AG10803 (cell line): ENCODE results near the gene MTUS2.
A peak's percentile ranks its signal among the peaks of the same experiment; 100 is the strongest.

Experiments
- DNase-seq: peaks from one replicate; pipeline ENCODE4 v3.0.0; 2010; ENCODE audit warnings: low read depth
- H3K4me3 ChIP-seq: 2 replicates; pipeline ENCODE4 v1.5.1; 2011; ENCODE audit warnings: mild to moderate bottlenecking, low read length, control low read depth
- CTCF ChIP-seq: conservative IDR thresholded peaks from 2 replicates; pipeline ENCODE4 v1.5.1; 2011; ENCODE audit warnings: mild to moderate bottlenecking, low read length, control low read depth, inconsistent platforms

Gene MTUS2

GRCh38 chr13:29411481-29411880 lies 591.3 kb downstream of the MTUS2 start:
- DNase-seq: peak; percentile 26
- no peak for TF ChIP-seq CTCF
- no peak overlapping the region for H3K4me3 ChIP-seq

- no peak overlapping the region for H3K4me3 ChIP-seq
- TF ChIP-seq CTCF: peak; percentile 18; the same call in 1 of the 2 replicates
- no peak for DNase-seq
Observed at GRCh38 chr13:29418026-29418425, 597.9 kb downstream of the MTUS2 start.

- DNase-seq: no peak
- no peak for TF ChIP-seq CTCF
Observed at GRCh38 chr13:29421118-29421517, 601.0 kb downstream of the MTUS2 start.

GRCh38 chr13:29422015-29422414 lies 601.9 kb downstream of the MTUS2 start:
- no peak for TF ChIP-seq CTCF
- H3K4me3 ChIP-seq: no peak overlapping the region
- DNase-seq: no peak

More at GRCh38 chr13:29421118-29421517, 601.0 kb downstream of the MTUS2 start:
- no peak overlapping the region for H3K4me3 ChIP-seq

- no peak for DNase-seq
Observed at GRCh38 chr13:29423050-29423449, 602.9 kb downstream of the MTUS2 start.

GRCh38 chr13:29427937-29428309 lies 607.8 kb downstream of the MTUS2 start:
- no peak for TF ChIP-seq CTCF
- peak overlapping the region; percentile 56 for H3K4me3 ChIP-seq
- DNase-seq: no peak

More at GRCh38 chr13:29423050-29423449, 602.9 kb downstream of the MTUS2 start:
- H3K4me3 ChIP-seq: no peak overlapping the region
- TF ChIP-seq CTCF: no peak

- H3K4me3 ChIP-seq: peak overlapping the region; percentile 56
- DNase-seq: no peak
- TF ChIP-seq CTCF: no peak
Observed at GRCh38 chr13:29428310-29429181, 608.4 kb downstream of the MTUS2 start.
